Measurements from ENCODE around the gene PCDHGA6. TPM values are rescaled to one million over a fixed set of nuclear protein-coding genes. Genes with fewer than 3 reads are reported as not detected.

Gene PCDHGA6
- total RNA-seq, 2 donors from 2014 or later, result 0.55 to 3.8 TPM

DNA sequence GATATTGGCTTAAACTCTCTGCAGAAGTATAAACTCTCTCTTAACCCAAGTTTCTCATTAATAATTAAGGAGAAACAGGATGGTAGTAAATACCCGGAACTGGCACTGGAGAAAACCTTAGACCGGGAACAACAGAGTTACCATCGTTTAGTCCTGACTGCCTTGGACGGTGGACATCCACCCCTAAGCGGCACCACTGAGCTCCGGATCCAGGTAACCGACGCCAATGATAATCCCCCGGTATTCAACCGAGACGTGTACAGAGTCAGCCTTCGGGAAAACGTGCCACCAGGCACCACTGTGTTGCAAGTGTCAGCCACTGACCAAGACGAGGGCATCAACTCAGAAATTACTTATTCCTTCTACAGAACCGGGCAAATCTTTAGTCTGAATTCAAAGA lies 24.9 kb downstream of the PCDHGA6 start:
- 95 to 96% methylated on average over 15 of the region's 15 CpGs for WGBS, 2 experiments (ENCODE audit: insufficient coverage in 1 of 2, insufficient read length in 1 of 2)
- Histone ChIP-seq H3K4me3 (ENCODE audit: low read length) (peak overlapping the region; percentile 0), H3K9ac (ENCODE audit: extremely low read depth, low read length, poor library complexity, severe bottlenecking) (no peak overlapping the region), H3K36me3 (ENCODE audit: control insufficient read depth, insufficient read depth, low read length) (no peaks in the 10 kb centered on the region), H3K27ac (ENCODE audit: low read depth, low read length) (no peak overlapping the region), H3K4me1 (ENCODE audit: control insufficient read depth, insufficient read depth, low read length) (no peaks in the 10 kb centered on the region), H3K9me3 (ENCODE audit: control insufficient read depth, low read length) (peaks cover 56% of the 10 kb centered on the region), H3K27me3 (ENCODE audit: control insufficient read depth, insufficient read depth, low read length, poor library complexity, severe bottlenecking) (no peaks in the 10 kb centered on the region)
- TF ChIP-seq, protein P1, sequence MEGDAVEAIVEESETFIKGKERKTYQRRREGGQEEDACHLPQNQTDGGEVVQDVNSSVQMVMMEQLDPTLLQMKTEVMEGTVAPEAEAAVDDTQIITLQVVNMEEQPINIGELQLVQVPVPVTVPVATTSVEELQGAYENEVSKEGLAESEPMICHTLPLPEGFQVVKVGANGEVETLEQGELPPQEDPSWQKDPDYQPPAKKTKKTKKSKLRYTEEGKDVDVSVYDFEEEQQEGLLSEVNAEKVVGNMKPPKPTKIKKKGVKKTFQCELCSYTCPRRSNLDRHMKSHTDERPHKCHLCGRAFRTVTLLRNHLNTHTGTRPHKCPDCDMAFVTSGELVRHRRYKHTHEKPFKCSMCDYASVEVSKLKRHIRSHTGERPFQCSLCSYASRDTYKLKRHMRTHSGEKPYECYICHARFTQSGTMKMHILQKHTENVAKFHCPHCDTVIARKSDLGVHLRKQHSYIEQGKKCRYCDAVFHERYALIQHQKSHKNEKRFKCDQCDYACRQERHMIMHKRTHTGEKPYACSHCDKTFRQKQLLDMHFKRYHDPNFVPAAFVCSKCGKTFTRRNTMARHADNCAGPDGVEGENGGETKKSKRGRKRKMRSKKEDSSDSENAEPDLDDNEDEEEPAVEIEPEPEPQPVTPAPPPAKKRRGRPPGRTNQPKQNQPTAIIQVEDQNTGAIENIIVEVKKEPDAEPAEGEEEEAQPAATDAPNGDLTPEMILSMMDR (conservative IDR thresholded peaks at IDR 0.05), result no peak
- no peak for DNase-seq
- Mint-ChIP-seq H3K27ac (no peak overlapping the region), H3K4me3 (peak overlapping the region; percentile 64), H3K27me3 (ENCODE audit: insufficient read depth) (peaks cover 4% of the 10 kb centered on the region), H3K9me3 (peaks cover 83% of the 10 kb centered on the region), H3K4me1 (no peaks in the 10 kb centered on the region), H3K36me3 (ENCODE audit: low read depth) (peaks cover 51% of the 10 kb centered on the region)

DNA sequence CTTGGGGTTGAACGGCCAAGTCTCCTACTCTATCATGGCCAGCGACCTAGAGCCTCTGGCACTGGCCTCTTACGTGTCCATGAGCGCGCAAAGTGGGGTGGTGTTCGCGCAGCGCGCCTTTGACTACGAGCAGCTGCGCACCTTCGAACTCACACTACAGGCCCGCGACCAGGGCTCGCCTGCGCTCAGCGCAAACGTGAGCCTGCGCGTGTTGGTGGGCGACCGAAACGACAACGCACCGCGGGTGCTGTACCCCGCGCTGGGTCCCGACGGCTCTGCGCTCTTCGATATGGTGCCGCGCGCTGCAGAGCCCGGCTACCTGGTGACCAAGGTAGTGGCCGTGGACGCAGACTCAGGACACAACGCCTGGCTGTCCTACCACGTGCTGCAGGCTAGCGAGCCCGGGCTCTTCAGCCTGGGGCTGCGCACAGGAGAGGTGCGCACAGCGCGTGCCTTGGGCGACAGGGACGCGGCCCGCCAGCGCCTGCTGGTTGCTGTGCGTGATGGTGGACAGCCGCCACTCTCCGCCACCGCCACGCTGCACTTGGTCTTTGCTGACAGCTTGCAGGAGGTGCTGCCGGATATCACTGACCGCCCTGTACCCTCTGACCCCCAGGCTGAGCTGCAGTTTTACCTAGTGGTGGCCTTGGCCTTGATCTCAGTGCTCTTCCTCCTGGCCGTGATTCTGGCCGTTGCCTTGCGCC lies 26.0 kb downstream of the PCDHGA6 start:
- Histone ChIP-seq H3K4me1 (ENCODE audit: control insufficient read depth, insufficient read depth, low read length) (no peaks in the 10 kb centered on the region), H3K9ac (ENCODE audit: extremely low read depth, low read length, poor library complexity, severe bottlenecking) (no peak overlapping the region), H3K27me3 (ENCODE audit: control insufficient read depth, insufficient read depth, low read length, poor library complexity, severe bottlenecking) (no peaks in the 10 kb centered on the region), H3K27ac (ENCODE audit: low read depth, low read length) (no peak overlapping the region), H3K36me3 (ENCODE audit: control insufficient read depth, insufficient read depth, low read length) (no peaks in the 10 kb centered on the region), H3K9me3 (ENCODE audit: control insufficient read depth, low read length) (peaks cover 57% of the 10 kb centered on the region), H3K4me3 (ENCODE audit: low read length) (no peak overlapping the region)
- Mint-ChIP-seq H3K9me3 (peaks cover 84% of the 10 kb centered on the region), H3K4me3 (no peak overlapping the region), H3K4me1 (no peaks in the 10 kb centered on the region), H3K27ac (no peak overlapping the region), H3K27me3 (ENCODE audit: insufficient read depth) (peaks cover 4% of the 10 kb centered on the region), H3K36me3 (ENCODE audit: low read depth) (peaks cover 52% of the 10 kb centered on the region)
- no peak for DNase-seq
- TF ChIP-seq, protein P1 (conservative IDR thresholded peaks at IDR 0.05), result no peak
- 96 to 98% methylated on average over 57 to 61 of the region's 61 CpGs for WGBS, 2 experiments (ENCODE audit: insufficient coverage in 1 of 2, insufficient read length in 1 of 2)

DNA sequence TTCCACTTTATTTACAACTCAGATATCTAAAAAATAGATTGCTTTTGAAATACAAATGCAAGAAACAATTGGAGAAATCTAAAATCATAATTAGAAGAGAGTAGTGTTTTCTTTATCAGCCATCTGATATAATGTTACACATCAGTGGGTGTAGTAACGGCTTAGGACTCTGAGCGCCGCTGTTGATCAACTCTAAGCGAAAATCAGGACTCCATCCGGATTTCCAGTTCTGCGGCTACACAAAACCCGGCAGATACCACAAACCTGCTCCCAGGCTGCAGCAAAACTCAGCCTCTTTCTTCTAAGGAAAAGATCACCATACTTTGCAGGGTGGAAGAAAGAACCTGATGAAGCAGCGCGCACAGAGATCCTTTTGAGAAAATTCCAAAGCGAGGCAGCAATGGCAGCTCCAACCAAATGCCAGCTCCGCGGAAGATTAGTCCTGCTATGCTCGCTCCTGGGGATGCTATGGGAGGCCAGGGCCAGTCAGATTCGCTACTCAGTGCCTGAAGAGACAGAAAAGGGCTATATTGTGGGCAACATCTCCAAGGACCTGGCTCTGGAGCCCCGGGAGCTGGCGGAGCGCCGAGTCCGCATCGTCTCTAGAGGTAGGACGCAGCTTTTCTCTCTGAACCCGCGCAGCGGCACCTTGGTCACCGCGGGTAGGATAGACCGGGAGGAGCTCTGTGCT lies 29.0 kb downstream of the PCDHGA6 start, which contains the start of gene PCDHGA9:
Gene PCDHGA9 (plus strand): TSS at position 226 of the 691 bp plus-strand sequence. CDS start 175 bp downstream, at position 401.
- no peaks in the 10 kb centered on the region for H3K36me3 ChIP-seq (ENCODE audit: control insufficient read depth, insufficient read depth, low read length)

More for the DNA sequence above, 29.0 kb downstream of the PCDHGA6 start, which contains the start of gene PCDHGA9:
- no peak within 1 kb of the TSS for H3K27ac Mint-ChIP-seq
- peaks cover 46% of the 10 kb centered on the region for H3K36me3 Mint-ChIP-seq (ENCODE audit: low read depth)
- DNase-seq, result peak; percentile 46
- Histone ChIP-seq H3K4me3 (ENCODE audit: low read length) (no peak within 1 kb of the TSS), H3K27ac (ENCODE audit: low read depth, low read length) (no peak within 1 kb of the TSS), H3K9ac (ENCODE audit: extremely low read depth, low read length, poor library complexity, severe bottlenecking) (no peak within 1 kb of the TSS), H3K9me3 (ENCODE audit: control insufficient read depth, low read length) (peaks cover 50% of the 10 kb centered on the region), H3K4me1 (ENCODE audit: control insufficient read depth, insufficient read depth, low read length) (no peaks in the 10 kb centered on the region), H3K27me3 (ENCODE audit: control insufficient read depth, insufficient read depth, low read length, poor library complexity, severe bottlenecking) (no peaks in the 10 kb centered on the region)
- peaks cover 4% of the 10 kb centered on the region for H3K27me3 Mint-ChIP-seq (ENCODE audit: insufficient read depth)
- 93 to 95% methylated on average over 25 to 27 of the region's 27 CpGs for WGBS, 2 experiments (ENCODE audit: insufficient coverage in 1 of 2, insufficient read length in 1 of 2)
- peaks cover 65% of the 10 kb centered on the region for H3K9me3 Mint-ChIP-seq
- TF ChIP-seq, protein P1 (conservative IDR thresholded peaks at IDR 0.05), result no peak
- H3K4me1 Mint-ChIP-seq, result no peaks in the 10 kb centered on the region
- H3K4me3 Mint-ChIP-seq, result no peak within 1 kb of the TSS
